SK-N-SH (cell line): Measurements from ENCODE around the gene FIBIN.
A peak's percentile ranks its signal among the peaks of the same experiment; 100 is the strongest.

ENCODE experiments used
- POLR2AphosphoS5 ChIP-seq: IDR thresholded peaks from 2 replicates; pipeline ENCODE4 v1.6.1; 2012; ENCODE audit warnings: low read depth, low read length
- TF ChIP-seq, protein P1 (sequence below): fragments of 150-350 bp; IDR thresholded peaks from 2 replicates; pipeline ENCODE4 v1.6.1; 2017; ENCODE audit warnings: antibody characterized with exemption, low read length, low read depth, borderline replicate concordance

DNA sequence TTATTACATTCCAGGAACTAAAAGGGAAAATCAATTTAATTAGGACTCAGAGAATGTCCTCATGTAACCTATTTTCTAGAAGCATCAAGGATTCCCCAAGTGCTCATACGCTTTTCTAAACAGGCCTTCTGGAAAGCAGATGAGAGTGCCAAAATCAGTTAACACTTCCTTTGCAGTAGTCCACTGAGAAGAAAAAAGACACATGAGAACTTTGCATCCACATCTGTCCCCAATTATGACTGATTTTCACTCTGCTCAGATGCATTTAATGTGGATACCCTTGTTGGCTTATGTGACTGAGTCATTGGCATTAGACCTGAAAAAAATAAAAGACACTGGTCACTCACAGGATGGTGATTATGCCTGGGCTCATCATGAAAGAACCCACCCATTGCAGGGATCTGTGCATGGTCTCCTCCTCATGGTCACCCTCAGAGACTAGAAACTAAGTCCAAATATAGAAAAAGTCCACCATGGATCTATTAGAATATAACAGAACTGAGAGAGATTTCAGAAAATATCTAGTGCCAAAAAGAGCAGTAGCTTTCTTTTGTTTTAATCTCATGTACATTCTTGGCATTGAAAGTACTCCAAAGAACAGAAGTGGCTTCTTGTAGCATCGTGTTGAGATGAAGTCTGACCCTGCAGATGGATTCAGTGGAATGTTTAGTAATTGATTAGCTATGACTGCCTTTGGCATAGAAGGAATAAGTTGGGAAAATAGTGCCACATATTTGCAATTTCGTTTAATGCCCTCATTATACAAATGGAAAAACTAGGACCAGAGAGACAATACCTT lies 48.8 kb upstream of the FIBIN start:
- peak; percentile 56; the same call in 1 of the 2 replicates for TF ChIP-seq POLR2AphosphoS5
- TF ChIP-seq, protein P1, sequence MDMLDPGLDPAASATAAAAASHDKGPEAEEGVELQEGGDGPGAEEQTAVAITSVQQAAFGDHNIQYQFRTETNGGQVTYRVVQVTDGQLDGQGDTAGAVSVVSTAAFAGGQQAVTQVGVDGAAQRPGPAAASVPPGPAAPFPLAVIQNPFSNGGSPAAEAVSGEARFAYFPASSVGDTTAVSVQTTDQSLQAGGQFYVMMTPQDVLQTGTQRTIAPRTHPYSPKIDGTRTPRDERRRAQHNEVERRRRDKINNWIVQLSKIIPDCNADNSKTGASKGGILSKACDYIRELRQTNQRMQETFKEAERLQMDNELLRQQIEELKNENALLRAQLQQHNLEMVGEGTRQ: no peak
